ENCODE results near the gene FOXO3. TPM values are rescaled to one million over a fixed set of nuclear protein-coding genes. Genes with fewer than 3 reads are reported as not detected.

Gene FOXO3
- total and polyA plus RNA-seq, 2 donors (not counting 3 experiments of a cell fraction or from before 2014, with no cell fraction given) = 14.4 to 16.9 TPM

GRCh38 chr6:108579328-108579721 is 18.6 kb downstream of the FOXO3 start:
- no peaks in the 10 kb centered on the region for H3K27me3 ChIP-seq (ENCODE audit: control insufficient read depth in 2 of 2, insufficient read depth in 2 of 2, low read length in 2 of 2)
- FAIRE-seq (no peak), DNase-seq (ENCODE audit: low read depth, low spot score) (no peak)
- intact Hi-C loops (cut with micrococcal nuclease) = no loop called here
- no peak overlapping the region for H3K27ac ChIP-seq (ENCODE audit: insufficient read depth, low read depth, low read length)
- no peaks in the 10 kb centered on the region for H3K9me3 ChIP-seq (replicated peaks; ENCODE audit: control insufficient read depth, insufficient read depth, low read length)
- peaks cover 6% of the 10 kb centered on the region for H4K20me1 ChIP-seq (replicated peaks; ENCODE audit: control insufficient read depth, extremely low read depth, insufficient read depth, low read length)
- BruUV-seq (replicated peaks) = no TSS peak
- dilution Hi-C loops (cut with MboI; ENCODE audit: extremely low pct_ligation_motif_present, low sequenced_read_pairs) = no loop called here
- TF ChIP-seq MAX (IDR thresholded peaks at IDR 0.05; ENCODE audit: insufficient read depth, insufficient read length) (no peak), EZH2 (IDR thresholded peaks at IDR 0.05; ENCODE audit: borderline replicate concordance, low read depth, low read length, severe bottlenecking) (no peak), FOS (IDR thresholded peaks at IDR 0.05; ENCODE audit: borderline replicate concordance, insufficient read depth, low read length) (no peak), GATA2 (IDR thresholded peaks at IDR 0.05; ENCODE audit: insufficient read depth, insufficient read length, low read depth, low read length) (no peak), POLR2AphosphoS5 (IDR thresholded peaks at IDR 0.05; ENCODE audit: insufficient read depth, low read depth, low read length) (no peak)
- H3K4me1 ChIP-seq (ENCODE audit: control insufficient read depth, extremely low read depth, insufficient read depth, low read length) = peaks cover 19% of the 10 kb centered on the region
- peaks cover 11% of the 10 kb centered on the region for H3K79me2 ChIP-seq (ENCODE audit: control insufficient read depth, insufficient read depth, low read length)
- ChIA-PET CTCF (interaction anchor here (1.5 kb wide), 1 partner anchor 314 kb away, joined by 3 read pairs; no protein-coding TSS in a partner anchor), POLR2A (no interaction called here)
- H2AFZ ChIP-seq (ENCODE audit: low read depth, low read length) = no peak overlapping the region
- no peaks in the 10 kb centered on the region for H3K36me3 ChIP-seq (ENCODE audit: control insufficient read depth in 2 of 2, extremely low read depth in 1 of 2, insufficient read depth in 2 of 2, low read length in 2 of 2)
- H3K9ac ChIP-seq (replicated peaks; ENCODE audit: extremely low read depth, insufficient read depth, low read length) = no peak overlapping the region
- H3K4me3 ChIP-seq (replicated peaks in 1 of 3; ENCODE audit: insufficient read depth in 1 of 3, low read depth in 1 of 3, low read length in 3 of 3) = no peak overlapping the region
- no peaks in the 10 kb centered on the region for H3K9me1 ChIP-seq (replicated peaks; ENCODE audit: control insufficient read depth, extremely low read depth, insufficient read depth, low read length)
- no peak overlapping the region for H3K4me2 ChIP-seq (ENCODE audit: insufficient read depth, low read length)

- Histone ChIP-seq H3K4me1 (ENCODE audit: control insufficient read depth, extremely low read depth, insufficient read depth, low read length) (peaks cover 19% of the 10 kb centered on the region), H3K27me3 (ENCODE audit: control insufficient read depth in 2 of 2, insufficient read depth in 2 of 2, low read length in 2 of 2) (no peaks in the 10 kb centered on the region), H3K4me2 (ENCODE audit: insufficient read depth, low read length) (no peak overlapping the region), H3K36me3 (ENCODE audit: control insufficient read depth in 2 of 2, extremely low read depth in 1 of 2, insufficient read depth in 2 of 2, low read length in 2 of 2) (no peaks in the 10 kb centered on the region), H3K27ac (ENCODE audit: insufficient read depth, low read depth, low read length) (no peak overlapping the region), H3K9me1 (replicated peaks; ENCODE audit: control insufficient read depth, extremely low read depth, insufficient read depth, low read length) (no peaks in the 10 kb centered on the region), H3K79me2 (ENCODE audit: control insufficient read depth, insufficient read depth, low read length) (peaks cover 13% of the 10 kb centered on the region), H3K9me3 (replicated peaks; ENCODE audit: control insufficient read depth, insufficient read depth, low read length) (no peaks in the 10 kb centered on the region), H3K9ac (replicated peaks; ENCODE audit: extremely low read depth, insufficient read depth, low read length) (no peak overlapping the region), H3K4me3 (replicated peaks in 1 of 3; ENCODE audit: insufficient read depth in 1 of 3, low read depth in 1 of 3, low read length in 3 of 3) (no peak overlapping the region), H4K20me1 (replicated peaks; ENCODE audit: control insufficient read depth, extremely low read depth, insufficient read depth, low read length) (peaks cover 6% of the 10 kb centered on the region), H2AFZ (ENCODE audit: low read depth, low read length) (no peak overlapping the region)
- no TSS peak for BruUV-seq (replicated peaks)
- DNase-seq (ENCODE audit: low read depth, low spot score) (no peak), FAIRE-seq (peak; percentile 40)
- ChIA-PET CTCF (interaction anchor here (0.7 to 1.2 kb wide), 3 partner anchors 8 to 203 kb away, joined by 3 to 6 read pairs (median 3); no protein-coding TSS in a partner anchor), POLR2A (no interaction called here)
- intact Hi-C loops (cut with micrococcal nuclease) (no loop called here), dilution Hi-C loops (cut with MboI; ENCODE audit: extremely low pct_ligation_motif_present, low sequenced_read_pairs) (no loop called here)
- no peak for TF ChIP-seq CTCF (IDR thresholded peaks at IDR 0.05; ENCODE audit: extremely low read depth in 1 of 2, insufficient read depth in 1 of 2, low read depth in 1 of 2, low read length in 2 of 2)
- TF ChIP-seq EZH2 (IDR thresholded peaks at IDR 0.05; ENCODE audit: borderline replicate concordance, low read depth, low read length, severe bottlenecking) = no peak
- TF ChIP-seq MYC (IDR thresholded peaks at IDR 0.05; ENCODE audit: low read depth, low read length) = no peak
- TF ChIP-seq MAX (IDR thresholded peaks at IDR 0.05; ENCODE audit: insufficient read depth, insufficient read length) = no peak
- no peak for TF ChIP-seq POLR2A (IDR thresholded peaks at IDR 0.05; ENCODE audit: low read depth, low read length)
- TF ChIP-seq FOS (IDR thresholded peaks at IDR 0.05; ENCODE audit: borderline replicate concordance, insufficient read depth, low read length) = no peak
- no peak for TF ChIP-seq JUN (IDR thresholded peaks at IDR 0.05; ENCODE audit: borderline replicate concordance, insufficient read depth, insufficient read length, low read depth)
- TF ChIP-seq POLR2AphosphoS5 (IDR thresholded peaks at IDR 0.05; ENCODE audit: insufficient read depth, low read depth, low read length) = no peak
- TF ChIP-seq GATA2 (IDR thresholded peaks at IDR 0.05; ENCODE audit: insufficient read depth, insufficient read length, low read depth, low read length) = no peak
Observed at GRCh38 chr6:108580646-108581045, 19.9 kb downstream of the FOXO3 start.
